ENCODE results near the gene KCNAB2. TPM values are rescaled to one million over a fixed set of nuclear protein-coding genes. Genes with fewer than 3 reads are reported as not detected.

The KCNAB2 gene
- total and polyA plus RNA-seq, 2 donors (not counting 1 experiment from before 2014, with no cell fraction given), result 90.7 to 143 TPM

DNA sequence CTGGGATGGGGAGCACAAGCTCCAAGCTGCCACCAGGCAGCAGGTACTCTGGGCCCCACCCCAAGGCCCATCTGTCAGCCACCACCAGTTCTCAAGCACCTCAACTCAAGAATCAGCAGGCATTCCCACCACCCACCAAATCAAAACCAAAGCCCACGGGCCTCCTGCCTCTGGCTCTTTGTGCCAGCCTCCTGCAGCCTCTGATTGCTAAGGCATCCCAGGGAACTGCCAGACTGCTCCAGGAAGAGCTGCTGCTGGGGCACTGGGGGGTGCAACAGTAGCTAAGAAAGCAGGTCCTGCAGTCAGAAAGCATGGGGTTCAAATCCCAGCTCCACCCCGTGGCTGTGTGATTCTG lies 99.7 kb downstream of the KCNAB2 start:
- Histone ChIP-seq H3K4me1 (ENCODE audit: control insufficient read depth in 2 of 2, insufficient read depth in 2 of 2, low read length in 2 of 2) (peaks cover 11 to 12% of the 10 kb centered on the region in 2 donors), H3K9me3 (ENCODE audit: control extremely low read depth in 1 of 3, control insufficient read depth in 2 of 3, insufficient read depth in 1 of 3, low read length in 2 of 3) (peaks cover 0 to 7% (median 0%) of the 10 kb centered on the region in 3 donors), H3K9ac (ENCODE audit: low read length) (no peak overlapping the region), H3K36me3 (replicated peaks in 1 of 2; ENCODE audit: control extremely low read depth in 1 of 2, control insufficient read depth in 1 of 2, extremely low read depth in 1 of 2, insufficient read depth in 2 of 2, low read length in 1 of 2) (no peaks in the 10 kb centered on the region), H3K79me2 (ENCODE audit: control insufficient read depth, insufficient read depth, low read length) (no peaks in the 10 kb centered on the region), H3K4me3 (ENCODE audit: control extremely low read depth in 1 of 5, extremely low read depth in 1 of 5, insufficient read depth in 1 of 5, low read depth in 2 of 5, low read length in 4 of 5) (no peak overlapping the region), H3K4me2 (replicated peaks; ENCODE audit: low read depth, low read length, poor library complexity, severe bottlenecking) (no peak overlapping the region), H4K20me1 (ENCODE audit: control insufficient read depth, insufficient read depth, low read length, poor library complexity, severe bottlenecking) (no peaks in the 10 kb centered on the region), H3K27me3 (replicated peaks in 1 of 4; ENCODE audit: control extremely low read depth in 1 of 4, control insufficient read depth in 3 of 4, insufficient read depth in 4 of 4, low read length in 3 of 4) (peaks cover 0 to 24% (median 2%) of the 10 kb centered on the region in 4 experiments), H3K27ac (ENCODE audit: low read length in 2 of 2) (no peak overlapping the region), H2AFZ (ENCODE audit: insufficient read depth, low read depth, low read length, poor library complexity, severe bottlenecking) (no peak overlapping the region)
- TF ChIP-seq EZH2 (IDR thresholded peaks at IDR 0.05; ENCODE audit: borderline replicate concordance, insufficient read depth, low read depth, low read length, poor library complexity, severe bottlenecking), result no peak
- TF ChIP-seq, protein P1, sequence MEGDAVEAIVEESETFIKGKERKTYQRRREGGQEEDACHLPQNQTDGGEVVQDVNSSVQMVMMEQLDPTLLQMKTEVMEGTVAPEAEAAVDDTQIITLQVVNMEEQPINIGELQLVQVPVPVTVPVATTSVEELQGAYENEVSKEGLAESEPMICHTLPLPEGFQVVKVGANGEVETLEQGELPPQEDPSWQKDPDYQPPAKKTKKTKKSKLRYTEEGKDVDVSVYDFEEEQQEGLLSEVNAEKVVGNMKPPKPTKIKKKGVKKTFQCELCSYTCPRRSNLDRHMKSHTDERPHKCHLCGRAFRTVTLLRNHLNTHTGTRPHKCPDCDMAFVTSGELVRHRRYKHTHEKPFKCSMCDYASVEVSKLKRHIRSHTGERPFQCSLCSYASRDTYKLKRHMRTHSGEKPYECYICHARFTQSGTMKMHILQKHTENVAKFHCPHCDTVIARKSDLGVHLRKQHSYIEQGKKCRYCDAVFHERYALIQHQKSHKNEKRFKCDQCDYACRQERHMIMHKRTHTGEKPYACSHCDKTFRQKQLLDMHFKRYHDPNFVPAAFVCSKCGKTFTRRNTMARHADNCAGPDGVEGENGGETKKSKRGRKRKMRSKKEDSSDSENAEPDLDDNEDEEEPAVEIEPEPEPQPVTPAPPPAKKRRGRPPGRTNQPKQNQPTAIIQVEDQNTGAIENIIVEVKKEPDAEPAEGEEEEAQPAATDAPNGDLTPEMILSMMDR (IDR thresholded peaks at IDR 0.05), result no peak
- no peak overlapping the region for H3K4me3 Mint-ChIP-seq
- no peaks in the 10 kb centered on the region for H3K9me3 Mint-ChIP-seq (ENCODE audit: insufficient read depth)
- H3K27ac Mint-ChIP-seq, result no peak overlapping the region
- POLR2A ChIA-PET, result no interaction called here
- CTCF ChIA-PET, result no interaction called here
- WGBS (ENCODE audit: insufficient coverage), result 82% methylated on average over 2 of the region's 2 CpGs
- H3K27me3 Mint-ChIP-seq, result peaks cover 17% of the 10 kb centered on the region
- intact Hi-C loops (cut with micrococcal nuclease), result no loop called here
- ATAC-seq (ENCODE audit: low read depth) (no peak), DNase-seq (no peak)
- H3K4me1 Mint-ChIP-seq, result peaks cover 7% of the 10 kb centered on the region

DNA sequence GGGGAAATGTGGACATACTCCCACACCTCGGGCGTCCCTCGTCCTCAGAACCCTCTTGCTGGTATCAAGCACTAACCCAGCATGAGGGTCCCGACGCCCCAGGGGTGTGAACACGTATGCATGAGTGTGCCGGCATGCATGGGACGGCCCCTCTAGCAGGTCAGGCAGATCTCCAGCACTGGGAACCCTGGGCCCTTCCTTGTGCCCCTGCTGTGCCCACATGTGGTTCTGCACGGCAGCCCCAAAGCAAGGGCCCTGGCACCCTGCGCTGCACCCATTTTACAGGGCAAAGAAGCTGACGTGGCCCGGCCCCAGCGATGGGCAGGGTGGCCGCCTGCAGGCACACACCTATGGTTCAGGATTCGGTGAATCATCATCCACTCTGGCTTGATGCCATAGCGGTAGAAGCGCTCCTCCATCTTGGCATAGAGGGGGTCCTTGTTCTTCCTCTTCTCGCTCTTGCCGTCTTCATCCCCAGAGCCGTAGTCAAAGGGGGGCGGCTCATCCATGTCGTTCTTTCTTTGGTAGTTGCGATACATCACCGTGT lies 100.2 kb downstream of the KCNAB2 start:
- peaks cover 0 to 24% (median 2%) of the 10 kb centered on the region in 4 experiments for H3K27me3 ChIP-seq (replicated peaks in 1 of 4; ENCODE audit: control extremely low read depth in 1 of 4, control insufficient read depth in 3 of 4, insufficient read depth in 4 of 4, low read length in 3 of 4)
- 97% methylated on average over 24 of the region's 24 CpGs for WGBS (ENCODE audit: insufficient coverage)
- no peaks in the 10 kb centered on the region for H3K79me2 ChIP-seq (ENCODE audit: control insufficient read depth, insufficient read depth, low read length)
- intact Hi-C loops (cut with micrococcal nuclease), result no loop called here
- H3K36me3 ChIP-seq (replicated peaks in 1 of 2; ENCODE audit: control extremely low read depth in 1 of 2, control insufficient read depth in 1 of 2, extremely low read depth in 1 of 2, insufficient read depth in 2 of 2, low read length in 1 of 2), result no peaks in the 10 kb centered on the region
- no peak for TF ChIP-seq EZH2 (IDR thresholded peaks at IDR 0.05; ENCODE audit: borderline replicate concordance, insufficient read depth, low read depth, low read length, poor library complexity, severe bottlenecking)
- TF ChIP-seq, protein P1 (IDR thresholded peaks at IDR 0.05), result no peak
- H3K4me3 ChIP-seq (ENCODE audit: control extremely low read depth in 1 of 5, extremely low read depth in 1 of 5, insufficient read depth in 1 of 5, low read depth in 2 of 5, low read length in 4 of 5), result no peak overlapping the region
- no peak overlapping the region for H3K4me2 ChIP-seq (replicated peaks; ENCODE audit: low read depth, low read length, poor library complexity, severe bottlenecking)
- no peak overlapping the region for H2AFZ ChIP-seq (ENCODE audit: insufficient read depth, low read depth, low read length, poor library complexity, severe bottlenecking)
- no peak overlapping the region for H3K4me3 Mint-ChIP-seq
- no peak overlapping the region for H3K27ac ChIP-seq (ENCODE audit: low read length in 2 of 2)
- no peak overlapping the region for H3K27ac Mint-ChIP-seq
- H3K9me3 ChIP-seq (ENCODE audit: control extremely low read depth in 1 of 3, control insufficient read depth in 2 of 3, insufficient read depth in 1 of 3, low read length in 2 of 3), result peaks cover 0 to 7% (median 0%) of the 10 kb centered on the region in 3 donors
- peaks cover 17% of the 10 kb centered on the region for H3K27me3 Mint-ChIP-seq
- ATAC-seq (ENCODE audit: low read depth), result no peak
- no peak overlapping the region for H3K9ac ChIP-seq (ENCODE audit: low read length)
- H3K4me1 Mint-ChIP-seq, result peaks cover 7% of the 10 kb centered on the region
- peaks cover 11 to 12% of the 10 kb centered on the region in 2 donors for H3K4me1 ChIP-seq (ENCODE audit: control insufficient read depth in 2 of 2, insufficient read depth in 2 of 2, low read length in 2 of 2)
- DNase-seq, result no peak
- ChIA-PET CTCF (no interaction called here), POLR2A (no interaction called here)
- H4K20me1 ChIP-seq (ENCODE audit: control insufficient read depth, insufficient read depth, low read length, poor library complexity, severe bottlenecking), result no peaks in the 10 kb centered on the region
- H3K9me3 Mint-ChIP-seq (ENCODE audit: insufficient read depth), result no peaks in the 10 kb centered on the region
